A549 (cell line): Measurements from ENCODE around the gene SVIL.

ENCODE experiments used
- BHLHE40 ChIP-seq: IDR thresholded peaks from 2 replicates; pipeline ENCODE4 v1.6.1; 2012; ENCODE audit warnings: low read depth, low read length, inconsistent platforms
- EP300 ChIP-seq, 2 experiments: fragments of >200 bp; sonication (Bioruptor Twin); formaldehyde crosslinking; IDR thresholded peaks; 2 replicates in 1 of 2; 3 replicates in 1 of 2; pipeline ENCODE4 v1.6.1; 2016 to 2017
- HDAC2 ChIP-seq: fragments of 200-600 bp; sonication (generic); IDR thresholded peaks from 2 replicates; pipeline ENCODE4 v1.6.1; 2016
- KDM1A ChIP-seq: fragments of 200-600 bp; sonication (generic); IDR thresholded peaks from 2 replicates; pipeline ENCODE4 v1.6.1; 2016; ENCODE audit warnings: low read depth, mild to moderate bottlenecking
- MAX ChIP-seq: IDR thresholded peaks from 2 replicates; pipeline ENCODE4 v1.6.1; 2012
- PHF8 ChIP-seq: fragments of 200-600 bp; sonication (generic); IDR thresholded peaks from 2 replicates; pipeline ENCODE4 v1.6.1; 2016; ENCODE audit warnings: low read depth, mild to moderate bottlenecking, antibody characterized with exemption, moderate library complexity, borderline replicate concordance
- POLR2A ChIP-seq: IDR thresholded peaks from 2 replicates; pipeline ENCODE4 v1.6.1; 2012; ENCODE audit warnings: mild to moderate bottlenecking, low read length
- RNF2 ChIP-seq: fragments of 200-600 bp; sonication (generic); IDR thresholded peaks from 2 replicates; pipeline ENCODE4 v1.6.1; 2016; ENCODE audit warnings: low read depth, mild to moderate bottlenecking, antibody characterized with exemption, moderate library complexity, borderline replicate concordance
- SMC3 ChIP-seq: fragments of >200 bp; sonication (Bioruptor Twin); formaldehyde crosslinking; IDR thresholded peaks from 3 replicates; pipeline ENCODE4 v1.6.1; 2018; ENCODE audit warnings: inconsistent platforms
- TF ChIP-seq, protein P1 (sequence below): fragments of >200 bp; sonication (Bioruptor Twin); formaldehyde crosslinking; IDR thresholded peaks from 3 replicates; pipeline ENCODE4 v1.5.1; 2016

- TF ChIP-seq MAX (no peak), POLR2A (no peak), SMC3 (no peak), EP300 (IDR thresholded peaks at IDR 0.05) (no peak), HDAC2 (no peak), RNF2 (no peak), PHF8 (no peak), KDM1A (no peak), BHLHE40 (no peak)
- TF ChIP-seq, protein P1, sequence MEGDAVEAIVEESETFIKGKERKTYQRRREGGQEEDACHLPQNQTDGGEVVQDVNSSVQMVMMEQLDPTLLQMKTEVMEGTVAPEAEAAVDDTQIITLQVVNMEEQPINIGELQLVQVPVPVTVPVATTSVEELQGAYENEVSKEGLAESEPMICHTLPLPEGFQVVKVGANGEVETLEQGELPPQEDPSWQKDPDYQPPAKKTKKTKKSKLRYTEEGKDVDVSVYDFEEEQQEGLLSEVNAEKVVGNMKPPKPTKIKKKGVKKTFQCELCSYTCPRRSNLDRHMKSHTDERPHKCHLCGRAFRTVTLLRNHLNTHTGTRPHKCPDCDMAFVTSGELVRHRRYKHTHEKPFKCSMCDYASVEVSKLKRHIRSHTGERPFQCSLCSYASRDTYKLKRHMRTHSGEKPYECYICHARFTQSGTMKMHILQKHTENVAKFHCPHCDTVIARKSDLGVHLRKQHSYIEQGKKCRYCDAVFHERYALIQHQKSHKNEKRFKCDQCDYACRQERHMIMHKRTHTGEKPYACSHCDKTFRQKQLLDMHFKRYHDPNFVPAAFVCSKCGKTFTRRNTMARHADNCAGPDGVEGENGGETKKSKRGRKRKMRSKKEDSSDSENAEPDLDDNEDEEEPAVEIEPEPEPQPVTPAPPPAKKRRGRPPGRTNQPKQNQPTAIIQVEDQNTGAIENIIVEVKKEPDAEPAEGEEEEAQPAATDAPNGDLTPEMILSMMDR, result no peak
These were observed 204.7 kb downstream of the SVIL start for GRCh38 chr10:29430101-29430500.
